Body of pancreas (tissue), 4 donors: Measurements from ENCODE around the gene CDH22.

ENCODE experiments used
- CTCF ChIP-seq, 7 experiments: fragments of 450-650 bp in 4 of 7; fragments of 200-600 bp in 3 of 7; sonication (generic) in 3 of 7; IDR thresholded peaks; one replicate each; pipeline ENCODE4 v1.5.1; 2016 to 2019; ENCODE audit warnings: antibody characterized with exemption in 7 of 7
- POLR2A ChIP-seq, 3 donors: fragments of 450-650 bp; IDR thresholded peaks; one replicate each; pipeline ENCODE4 v1.6.1; 2016; ENCODE audit warnings: antibody characterized with exemption in 3 of 3, mild to moderate bottlenecking in 2 of 3

- no peak for TF ChIP-seq POLR2A (IDR thresholded peaks at IDR 0.05)
- no peak for TF ChIP-seq CTCF (IDR thresholded peaks at IDR 0.05)
These were observed 33.0 kb upstream of the CDH22 start for GRCh38 chr20:46341074-46342009.
